IPS-18c (cell line): Measurements from ENCODE around the gene DPP3.

ENCODE experiments used
- H3K4me3 ChIP-seq: 2 replicates; pipeline ENCODE4 v1.7.0; 2013; ENCODE audit warnings: low read depth, mild to moderate bottlenecking, low read length, moderate library complexity; ENCODE audit not compliant: insufficient read depth
- H3K9me3 ChIP-seq: one replicate; pipeline ENCODE4 v1.6.1; 2013; ENCODE audit warnings: mild to moderate bottlenecking, low read length, moderate library complexity; ENCODE audit not compliant: control insufficient read depth, insufficient read depth

DPP3 gene

GRCh38 chr11:66475349-66476172, 4.7 kb upstream of the DPP3 start:
- peaks cover 2% of the 10 kb centered on the region for H3K9me3 ChIP-seq

GRCh38 chr11:66476173-66476840, 3.9 kb upstream of the DPP3 start:
- H3K9me3 ChIP-seq = no peaks in the 10 kb centered on the region
- no peak overlapping the region for H3K4me3 ChIP-seq

More at GRCh38 chr11:66475349-66476172, 4.7 kb upstream of the DPP3 start:
- H3K4me3 ChIP-seq = no peak overlapping the region

GRCh38 chr11:66476841-66477251, 3.4 kb upstream of the DPP3 start:
- H3K9me3 ChIP-seq = no peaks in the 10 kb centered on the region
- H3K4me3 ChIP-seq = no peak overlapping the region

- H3K9me3 ChIP-seq = no peaks in the 10 kb centered on the region
- H3K4me3 ChIP-seq = no peak overlapping the region
These were observed 2.7 kb upstream of the DPP3 start for GRCh38 chr11:66477263-66478201.

GRCh38 chr11:66478729-66479393, 1.4 kb upstream of the DPP3 start:
- peak overlapping the region; percentile 88 for H3K4me3 ChIP-seq
- no peaks in the 10 kb centered on the region for H3K9me3 ChIP-seq

GRCh38 chr11:66479394-66480116, 679 bp upstream of the DPP3 start:
- H3K4me3 ChIP-seq = peak overlapping the region; percentile 88

GRCh38 chr11:66484806-66485380, 4.7 kb downstream of the DPP3 start:
- Histone ChIP-seq H3K9me3 (no peaks in the 10 kb centered on the region), H3K4me3 (no peak overlapping the region)

More at GRCh38 chr11:66479394-66480116, 679 bp upstream of the DPP3 start:
- no peaks in the 10 kb centered on the region for H3K9me3 ChIP-seq

- H3K9me3 ChIP-seq = no peaks in the 10 kb centered on the region
These were observed 8.7 kb downstream of the DPP3 start for GRCh38 chr11:66488957-66489356.

GRCh38 chr11:66489636-66490035, 9.4 kb downstream of the DPP3 start:
- Histone ChIP-seq H3K4me3 (no peak overlapping the region), H3K9me3 (no peaks in the 10 kb centered on the region)

More at GRCh38 chr11:66488957-66489356, 8.7 kb downstream of the DPP3 start:
- H3K4me3 ChIP-seq = no peak overlapping the region

- Histone ChIP-seq H3K4me3 (no peak overlapping the region), H3K9me3 (no peaks in the 10 kb centered on the region)
These were observed 11.2 kb downstream of the DPP3 start for GRCh38 chr11:66491315-66491935.

- Histone ChIP-seq H3K4me3 (no peak overlapping the region), H3K9me3 (no peaks in the 10 kb centered on the region)
These were observed 12.1 kb downstream of the DPP3 start for GRCh38 chr11:66492161-66492865.

GRCh38 chr11:66493130-66493529, 12.9 kb downstream of the DPP3 start:
- Histone ChIP-seq H3K9me3 (no peaks in the 10 kb centered on the region), H3K4me3 (no peak overlapping the region)

- H3K4me3 ChIP-seq = no peak overlapping the region
- H3K9me3 ChIP-seq = no peaks in the 10 kb centered on the region
These were observed 14.2 kb downstream of the DPP3 start for GRCh38 chr11:66494458-66494857.

- Histone ChIP-seq H3K9me3 (no peaks in the 10 kb centered on the region), H3K4me3 (no peak overlapping the region)
These were observed 14.7 kb downstream of the DPP3 start for GRCh38 chr11:66494935-66495334.

- Histone ChIP-seq H3K9me3 (no peaks in the 10 kb centered on the region), H3K4me3 (no peak overlapping the region)
These were observed 15.2 kb downstream of the DPP3 start for GRCh38 chr11:66495401-66495854.
